ENCODE data around the gene MSL2.
"Not testable (repeated sequence)": the region's sequence is repeated elsewhere in the genome, so short reads cannot be mapped to it uniquely, and the experiment has no call there.

MSL2 gene

DNA sequence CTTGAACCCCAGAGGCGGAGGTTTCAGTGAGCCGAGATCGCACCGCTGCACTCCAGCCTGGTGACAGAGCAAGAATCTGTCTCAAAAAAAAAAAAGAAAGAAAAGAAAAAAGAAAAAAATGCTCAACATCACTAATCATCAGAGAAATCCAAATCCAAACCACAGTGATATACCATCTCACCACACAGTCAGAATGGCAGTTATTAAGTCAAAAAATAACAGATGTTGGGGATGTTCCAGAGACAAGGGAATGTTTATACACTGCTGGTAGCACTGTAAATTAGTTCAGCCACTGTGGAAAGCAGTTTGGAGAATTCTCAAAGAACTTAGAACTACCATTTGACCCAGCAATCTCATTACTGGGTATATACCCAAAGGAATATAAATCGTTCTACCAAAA lies 3.1 kb upstream of the MSL2 start:
- not testable (repeated sequence) for H3K9ac ChIP-seq (ENCODE audit: low read length); H3K36me3 ChIP-seq (ENCODE audit: control insufficient read depth, insufficient read depth, low read length, severe bottlenecking); H3K9me3 ChIP-seq (ENCODE audit: control insufficient read depth, low read length); DNase-seq (ENCODE audit: low read depth); H3K4me3 ChIP-seq (ENCODE audit: low read length); H3K27me3 ChIP-seq (replicated peaks; ENCODE audit: control insufficient read depth, insufficient read depth, low read length)
- peaks cover 13% of the 10 kb centered on the region for H3K4me1 ChIP-seq (ENCODE audit: control insufficient read depth, insufficient read depth, low read length)

DNA sequence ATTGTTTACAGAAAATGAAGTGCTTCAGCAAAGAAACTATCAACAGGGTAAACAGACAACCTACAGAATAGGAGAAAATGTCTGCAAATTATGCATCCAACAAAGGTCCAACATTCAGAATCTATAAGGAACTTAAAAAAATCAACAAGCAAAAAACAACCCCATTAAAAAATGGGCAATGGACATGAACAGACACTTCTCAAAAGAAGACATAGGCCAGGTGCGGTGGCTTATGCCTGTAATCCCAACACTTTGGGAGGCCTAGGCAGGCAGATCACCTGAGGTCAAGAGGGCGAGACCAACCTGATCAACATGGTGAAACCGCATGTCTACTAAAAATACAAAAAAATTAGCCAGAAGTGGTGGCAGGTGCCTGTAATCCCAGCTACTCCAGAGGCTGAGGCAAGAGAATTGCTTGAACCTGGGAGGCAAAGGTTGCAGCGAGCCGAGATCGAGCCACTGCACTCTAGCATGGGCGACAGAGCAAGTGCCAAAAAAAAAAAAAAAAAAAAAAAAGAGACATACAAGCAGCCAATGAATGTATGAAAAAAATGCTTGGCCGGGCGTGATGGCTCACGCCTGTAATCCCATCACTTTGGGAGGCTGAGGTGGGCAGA lies 2.4 kb upstream of the MSL2 start:
- DNase-seq (ENCODE audit: low read depth); H3K4me3 ChIP-seq (ENCODE audit: low read length); H3K27me3 ChIP-seq (replicated peaks; ENCODE audit: control insufficient read depth, insufficient read depth, low read length); H3K9me3 ChIP-seq (ENCODE audit: control insufficient read depth, low read length); H3K9ac ChIP-seq (ENCODE audit: low read length); H3K36me3 ChIP-seq (ENCODE audit: control insufficient read depth, insufficient read depth, low read length, severe bottlenecking): not testable (repeated sequence)
- peaks cover 13% of the 10 kb centered on the region for H3K4me1 ChIP-seq (ENCODE audit: control insufficient read depth, insufficient read depth, low read length)

DNA sequence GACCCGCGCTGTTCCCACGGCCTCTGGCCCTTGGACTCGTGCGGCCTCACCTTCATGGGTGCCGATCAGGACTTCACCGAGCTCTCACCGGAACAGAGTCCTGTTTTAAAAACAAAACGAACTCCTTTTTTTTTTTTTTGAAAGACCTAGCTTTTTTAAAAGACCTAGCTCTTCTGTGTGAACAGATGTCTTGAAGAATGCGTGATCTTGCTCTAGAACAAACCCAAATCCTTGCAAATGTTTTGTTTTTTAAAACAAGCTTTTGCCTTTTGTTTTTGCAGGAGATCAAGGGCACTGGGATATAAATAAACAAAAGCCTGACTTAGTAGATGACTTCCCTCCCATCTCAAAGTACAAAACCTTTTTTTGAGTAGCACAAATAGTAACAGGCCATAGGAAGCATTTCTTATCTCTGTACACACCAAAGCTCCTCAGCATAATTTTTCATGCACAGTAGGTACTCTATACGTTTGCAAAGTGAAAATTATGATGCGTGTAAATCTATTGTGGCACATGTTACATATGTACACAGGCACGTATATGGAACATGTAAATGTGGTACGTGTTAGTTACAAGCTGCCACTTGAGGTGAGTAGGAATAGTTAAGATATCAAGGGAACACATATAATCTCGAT lies 1.1 kb upstream of the MSL2 start:
- peak overlapping the region; percentile 95 for H3K9ac ChIP-seq (ENCODE audit: low read length)
- no peaks in the 10 kb centered on the region for H3K27me3 ChIP-seq (replicated peaks; ENCODE audit: control insufficient read depth, insufficient read depth, low read length)
- H3K4me3 ChIP-seq (ENCODE audit: low read length): peak overlapping the region; percentile 92
- no peaks in the 10 kb centered on the region for H3K9me3 ChIP-seq (ENCODE audit: control insufficient read depth, low read length)
- no peak for DNase-seq (ENCODE audit: low read depth)
- H3K36me3 ChIP-seq (ENCODE audit: control insufficient read depth, insufficient read depth, low read length, severe bottlenecking): no peaks in the 10 kb centered on the region
- peaks cover 18% of the 10 kb centered on the region for H3K4me1 ChIP-seq (ENCODE audit: control insufficient read depth, insufficient read depth, low read length)

DNA sequence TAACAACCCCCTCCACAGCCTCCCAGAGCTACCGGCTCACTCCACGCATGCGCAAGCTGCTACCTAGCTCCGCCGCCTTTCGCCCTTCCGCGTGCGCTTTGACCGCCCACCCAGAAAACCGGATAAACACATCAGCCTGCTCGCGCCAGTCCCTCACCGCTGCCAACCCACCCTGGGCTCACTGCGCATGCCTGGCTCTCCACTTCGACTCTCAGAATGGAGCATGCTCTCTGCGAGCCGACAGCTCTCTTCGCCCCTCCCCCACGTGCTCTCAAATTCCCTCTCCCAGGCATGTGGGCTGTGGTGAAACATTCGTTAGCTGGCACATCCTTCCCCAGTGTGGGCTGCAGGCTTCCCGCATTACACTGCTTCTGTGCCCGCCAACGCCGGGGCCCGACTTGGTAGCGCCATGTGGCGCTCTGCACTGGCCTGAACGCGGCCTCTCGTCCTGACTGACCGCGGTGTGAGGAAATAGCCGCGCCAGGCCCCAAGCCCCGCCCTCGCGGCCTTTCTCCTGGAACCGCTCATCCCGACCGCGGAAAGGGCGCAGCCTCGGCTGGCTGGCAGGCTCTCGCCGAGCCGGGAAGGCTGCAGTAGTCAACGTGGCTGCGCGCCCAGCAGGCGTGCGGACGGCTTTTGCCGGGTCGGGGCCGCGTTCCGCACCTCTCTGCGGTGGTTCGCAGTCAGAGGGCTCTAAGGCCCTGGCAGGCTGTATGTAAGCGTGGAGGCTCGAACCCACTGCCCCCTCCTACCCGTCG lies 445 bp upstream of the MSL2 start:
- Histone ChIP-seq H3K36me3 (ENCODE audit: control insufficient read depth, insufficient read depth, low read length, severe bottlenecking) (no peaks in the 10 kb centered on the region), H3K4me3 (ENCODE audit: low read length) (peak overlapping the region; percentile 92), H3K27me3 (replicated peaks; ENCODE audit: control insufficient read depth, insufficient read depth, low read length) (no peaks in the 10 kb centered on the region), H3K9me3 (ENCODE audit: control insufficient read depth, low read length) (no peaks in the 10 kb centered on the region), H3K4me1 (ENCODE audit: control insufficient read depth, insufficient read depth, low read length) (peaks cover 25% of the 10 kb centered on the region), H3K9ac (ENCODE audit: low read length) (peak overlapping the region; percentile 95)
- DNase-seq (ENCODE audit: low read depth): peak; percentile 100

DNA sequence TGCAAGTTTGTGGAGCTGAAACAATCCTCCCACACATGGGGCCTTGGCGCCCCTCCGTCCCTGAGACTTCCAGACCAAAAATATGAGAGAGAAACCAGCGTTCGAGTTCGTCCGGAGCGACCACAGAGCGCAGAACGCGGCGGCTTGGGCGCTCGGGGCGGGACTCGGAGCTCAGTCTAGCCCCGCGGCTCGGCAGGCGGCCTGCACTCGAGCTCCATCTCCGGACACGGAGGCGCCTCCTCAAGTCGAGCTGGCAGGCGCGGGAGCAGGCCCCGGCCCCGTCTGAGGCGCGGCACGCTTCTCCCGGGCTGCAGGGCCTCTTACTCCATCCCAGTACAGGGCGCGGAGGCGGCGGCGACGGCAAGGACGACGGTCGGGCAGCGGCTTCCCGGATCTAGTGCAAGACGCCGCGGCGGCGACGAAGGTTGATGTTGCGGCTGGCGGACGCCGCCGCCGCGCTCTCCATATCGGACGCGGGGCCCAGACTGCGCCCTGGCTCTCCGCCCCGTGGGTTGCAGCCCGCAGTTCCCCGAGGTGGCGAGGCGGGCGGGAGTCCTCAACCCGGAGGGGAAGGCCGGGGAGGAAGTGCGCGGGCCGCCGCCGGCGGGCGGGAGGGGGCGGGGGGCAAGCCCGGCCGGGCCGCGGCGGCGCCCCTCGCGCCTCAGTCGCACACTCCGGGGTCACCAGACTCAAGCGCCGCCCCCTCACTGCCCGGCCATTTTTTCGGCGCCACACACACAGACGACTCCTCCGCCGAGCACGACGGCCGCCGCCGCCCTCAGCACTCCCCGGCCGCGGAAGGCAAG lies 674 bp downstream of the MSL2 start:
- peaks cover 37% of the 10 kb centered on the region for H3K4me1 ChIP-seq (ENCODE audit: control insufficient read depth, insufficient read depth, low read length)

DNA sequence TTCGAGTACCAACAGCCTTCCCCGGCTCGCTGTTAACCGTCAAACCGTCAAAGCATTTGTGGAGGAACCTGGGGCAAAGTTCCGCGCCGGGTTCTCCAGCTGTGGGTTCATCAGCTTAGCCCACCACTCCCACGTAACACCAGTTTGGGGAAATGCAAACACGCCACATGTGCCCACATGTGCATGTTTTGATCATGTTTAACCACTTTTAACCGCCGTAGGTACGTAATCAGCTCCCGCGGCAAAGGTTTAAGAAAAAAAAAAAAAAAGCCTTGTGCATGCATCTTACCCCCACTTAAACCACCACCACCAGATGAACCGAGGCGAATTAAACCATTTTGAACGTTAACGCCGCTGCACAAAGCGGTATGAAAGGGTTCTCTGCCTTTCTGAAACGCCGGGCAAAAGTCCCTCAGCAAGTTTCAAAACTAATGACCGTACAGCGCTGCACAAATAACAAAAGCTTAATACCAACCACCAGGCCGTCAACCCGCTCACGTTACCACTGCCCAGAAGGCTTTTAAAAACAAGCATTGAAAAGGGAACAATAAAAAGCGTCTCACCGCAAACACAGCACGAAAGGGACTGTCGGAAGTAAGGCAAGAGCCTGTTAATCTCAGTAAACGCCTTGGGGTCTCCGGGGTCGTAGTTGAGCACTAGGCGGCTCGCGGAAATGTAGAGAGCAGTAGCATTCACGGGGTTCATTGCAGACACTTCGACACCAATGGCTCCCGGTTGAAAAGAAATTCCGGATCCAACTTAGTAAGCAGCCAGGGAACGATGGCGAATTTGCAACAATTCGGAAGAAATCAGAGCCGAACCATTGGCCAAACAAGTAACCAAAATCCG lies 1.5 kb downstream of the MSL2 start:
- Histone ChIP-seq H3K9ac (ENCODE audit: low read length) (peak overlapping the region; percentile 95), H3K4me3 (ENCODE audit: low read length) (peak overlapping the region; percentile 92), H3K9me3 (ENCODE audit: control insufficient read depth, low read length) (no peaks in the 10 kb centered on the region), H3K4me1 (ENCODE audit: control insufficient read depth, insufficient read depth, low read length) (peaks cover 41% of the 10 kb centered on the region), H3K36me3 (ENCODE audit: control insufficient read depth, insufficient read depth, low read length, severe bottlenecking) (no peaks in the 10 kb centered on the region), H3K27me3 (replicated peaks; ENCODE audit: control insufficient read depth, insufficient read depth, low read length) (no peaks in the 10 kb centered on the region)
- DNase-seq (ENCODE audit: low read depth): peak; percentile 52

More for the DNA sequence above, 674 bp downstream of the MSL2 start:
- H3K4me3 ChIP-seq (ENCODE audit: low read length): peak overlapping the region; percentile 92
- peak overlapping the region; percentile 95 for H3K9ac ChIP-seq (ENCODE audit: low read length)
- H3K36me3 ChIP-seq (ENCODE audit: control insufficient read depth, insufficient read depth, low read length, severe bottlenecking): no peaks in the 10 kb centered on the region
- no peaks in the 10 kb centered on the region for H3K27me3 ChIP-seq (replicated peaks; ENCODE audit: control insufficient read depth, insufficient read depth, low read length)
- no peaks in the 10 kb centered on the region for H3K9me3 ChIP-seq (ENCODE audit: control insufficient read depth, low read length)
- peak; percentile 85 for DNase-seq (ENCODE audit: low read depth)

DNA sequence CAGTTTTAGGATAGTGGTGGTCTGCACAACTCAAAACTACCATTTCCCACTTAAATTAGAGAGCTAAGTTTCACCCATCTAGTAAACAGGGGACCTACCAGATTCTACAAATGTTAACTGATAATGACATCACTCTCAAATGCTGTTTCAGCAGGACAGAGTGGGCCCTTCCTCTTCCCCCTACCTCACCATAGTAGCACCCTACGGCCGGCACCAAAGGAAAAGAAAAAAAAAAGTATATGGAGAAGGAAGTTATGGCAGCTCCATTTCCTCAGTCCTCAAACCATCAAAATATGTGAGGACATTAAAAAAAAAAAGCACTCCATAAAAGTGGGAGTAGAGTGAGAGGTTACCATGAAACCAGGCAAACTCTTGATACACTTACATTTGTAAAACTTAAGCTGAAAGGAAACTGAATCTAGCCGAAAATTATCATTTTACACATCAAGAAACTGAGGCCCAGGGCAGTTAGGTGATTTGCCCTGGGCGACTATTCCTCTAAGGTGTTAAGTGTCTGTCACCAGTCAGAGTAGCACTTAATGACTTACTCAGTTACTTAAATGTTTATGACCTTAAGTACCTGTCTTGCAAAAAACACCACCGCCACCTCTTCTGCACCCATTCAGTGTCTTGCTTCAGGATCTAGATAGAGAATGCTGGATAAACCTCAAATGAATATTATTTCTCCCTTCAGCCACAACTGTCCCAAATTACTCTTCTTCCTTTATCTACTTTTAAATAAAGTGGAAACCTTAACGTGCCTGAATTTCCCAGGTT lies 2.7 kb downstream of the MSL2 start:
- DNase-seq (ENCODE audit: low read depth): peak; percentile 50
- peaks cover 41% of the 10 kb centered on the region for H3K4me1 ChIP-seq (ENCODE audit: control insufficient read depth, insufficient read depth, low read length)
- H3K36me3 ChIP-seq (ENCODE audit: control insufficient read depth, insufficient read depth, low read length, severe bottlenecking): no peaks in the 10 kb centered on the region

DNA sequence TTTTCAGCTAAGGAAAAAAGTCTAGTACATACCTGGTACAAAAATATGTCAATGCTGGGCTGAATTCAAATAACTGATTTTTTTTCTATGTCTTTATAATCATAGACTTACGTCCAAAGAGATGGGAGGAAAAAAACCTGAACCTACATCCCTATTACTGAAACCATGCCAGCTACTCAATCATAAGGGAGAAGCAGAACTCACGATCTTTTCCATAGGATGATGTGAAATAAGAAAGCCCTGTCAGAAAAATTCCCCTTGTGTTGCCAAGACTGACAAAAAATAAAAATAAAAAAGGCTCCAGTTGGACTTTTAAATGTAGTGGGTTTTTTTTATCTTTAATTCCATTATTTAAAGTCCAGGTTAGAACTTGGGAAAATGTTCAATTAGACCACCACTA lies 3.3 kb downstream of the MSL2 start:
- Histone ChIP-seq H3K9ac (ENCODE audit: low read length) (peak overlapping the region; percentile 95), H3K4me3 (ENCODE audit: low read length) (peak overlapping the region; percentile 92), H3K36me3 (ENCODE audit: control insufficient read depth, insufficient read depth, low read length, severe bottlenecking) (no peaks in the 10 kb centered on the region), H3K9me3 (ENCODE audit: control insufficient read depth, low read length) (no peaks in the 10 kb centered on the region), H3K4me1 (ENCODE audit: control insufficient read depth, insufficient read depth, low read length) (peaks cover 38% of the 10 kb centered on the region), H3K27me3 (replicated peaks; ENCODE audit: control insufficient read depth, insufficient read depth, low read length) (no peaks in the 10 kb centered on the region)
- peak; percentile 51 for DNase-seq (ENCODE audit: low read depth)

More for the DNA sequence above, 2.7 kb downstream of the MSL2 start:
- H3K27me3 ChIP-seq (replicated peaks; ENCODE audit: control insufficient read depth, insufficient read depth, low read length): no peaks in the 10 kb centered on the region
- peak overlapping the region; percentile 92 for H3K4me3 ChIP-seq (ENCODE audit: low read length)
- H3K9me3 ChIP-seq (ENCODE audit: control insufficient read depth, low read length): no peaks in the 10 kb centered on the region
- H3K9ac ChIP-seq (ENCODE audit: low read length): peak overlapping the region; percentile 95

DNA sequence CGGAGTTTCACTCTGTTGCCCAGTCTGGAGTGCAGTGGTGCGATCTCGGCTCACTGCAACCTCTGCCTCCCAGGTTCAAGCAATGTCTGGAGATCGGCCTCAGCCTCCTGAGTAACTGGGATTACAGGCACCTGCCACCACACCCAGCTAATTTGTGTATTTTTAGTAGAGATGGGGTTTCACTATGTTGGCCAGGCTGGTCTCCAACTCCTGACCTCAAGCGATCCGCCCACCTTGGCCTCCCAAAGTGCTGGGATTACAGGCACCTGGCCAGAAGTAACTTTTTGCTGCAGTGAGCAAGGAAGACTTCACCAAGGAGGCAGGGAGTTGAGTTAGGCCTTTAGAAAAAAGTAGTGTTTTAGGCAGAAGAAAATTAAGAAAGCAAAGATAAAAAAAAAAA lies 3.9 kb downstream of the MSL2 start:
- H3K4me3 ChIP-seq (ENCODE audit: low read length): peak overlapping the region; percentile 92
- not testable (repeated sequence) for DNase-seq (ENCODE audit: low read depth); H3K27me3 ChIP-seq (replicated peaks; ENCODE audit: control insufficient read depth, insufficient read depth, low read length); H3K9me3 ChIP-seq (ENCODE audit: control insufficient read depth, low read length); H3K36me3 ChIP-seq (ENCODE audit: control insufficient read depth, insufficient read depth, low read length, severe bottlenecking)
- H3K4me1 ChIP-seq (ENCODE audit: control insufficient read depth, insufficient read depth, low read length): peaks cover 32% of the 10 kb centered on the region
- peak overlapping the region; percentile 95 for H3K9ac ChIP-seq (ENCODE audit: low read length)

All from adipocyte (in vitro differentiated cells).